Left renal pelvis (tissue), 4 donors: Measurements from ENCODE around the gene TRMO. TPM values are rescaled to one million over a fixed set of nuclear protein-coding genes. Genes with fewer than 3 reads are reported as not detected.
A peak's percentile ranks its signal among the peaks of the same experiment; 100 is the strongest.

Source experiments
- DNase-seq, 4 donors: peaks; one replicate each; pipeline ENCODE4 v3.0.0-alpha.2; 2013; ENCODE audit warnings: low read depth in 4 of 4, low spot score in 3 of 4
- polyA plus RNA-seq, 4 donors: library from polyadenylated mRNA; unstranded; fragments of 120-200 nt; gene quantifications; one replicate each; pipeline ENCODE4 v1.2.1, GENCODE V29; 2013; ENCODE audit not compliant: insufficient read length in 4 of 4

Gene TRMO
- polyA plus RNA-seq, 4 donors, result 12.7 to 24.7 (median 19.7) TPM

DNA sequence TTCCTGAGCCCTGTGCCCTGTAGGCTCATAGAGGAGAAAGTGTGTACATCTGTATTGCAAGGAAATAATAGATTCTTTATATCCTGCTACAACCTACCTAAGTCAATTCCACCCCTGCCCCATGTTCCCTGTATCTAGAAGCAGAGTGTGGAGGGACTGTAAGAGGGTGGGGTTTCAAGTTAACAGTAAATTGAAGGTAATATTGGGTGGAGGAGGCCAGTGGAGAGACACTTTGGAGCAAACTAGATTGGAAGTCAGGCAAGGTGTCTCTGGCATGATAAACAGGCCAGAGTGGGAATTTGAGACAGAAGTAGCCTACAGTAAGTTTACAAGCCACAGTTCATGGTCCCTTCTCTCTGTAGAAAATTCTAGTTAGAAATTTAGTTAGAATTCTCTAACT lies 17.9 kb upstream of the TRMO start:
- DNase-seq, result no peak

DNA sequence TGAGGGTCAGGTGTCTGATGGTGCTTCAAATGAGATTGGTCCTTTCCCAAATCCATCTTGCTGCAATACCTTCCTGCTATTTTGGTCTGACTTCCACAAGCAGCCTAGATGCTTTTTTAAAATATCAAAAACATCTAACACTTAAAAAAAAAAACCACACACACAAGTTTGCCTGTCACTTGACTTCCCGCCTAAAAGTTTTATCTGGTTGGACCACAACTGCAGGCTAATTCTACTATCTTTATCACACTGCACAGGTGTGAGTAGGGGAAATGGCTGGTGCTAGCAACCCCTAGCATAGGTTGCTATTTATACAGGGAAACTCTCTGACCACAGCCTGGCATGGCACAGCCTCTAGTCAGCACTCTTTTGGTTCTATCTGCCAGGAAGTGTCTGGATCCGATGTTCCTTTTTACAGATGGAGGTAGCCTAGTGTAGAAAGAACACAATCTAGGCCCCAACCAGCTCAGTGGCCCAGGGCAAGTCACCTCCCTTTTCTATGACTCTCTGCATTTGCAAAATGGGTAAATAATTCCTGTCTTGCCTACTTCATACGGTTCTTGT lies 15.9 kb upstream of the TRMO start, which contains the start of gene HEMGN:
TSS of gene HEMGN (minus strand) at position 92 of the 564 bp plus-strand sequence. CDS start at position 56, 36 bp downstream.
- no peak for DNase-seq

DNA sequence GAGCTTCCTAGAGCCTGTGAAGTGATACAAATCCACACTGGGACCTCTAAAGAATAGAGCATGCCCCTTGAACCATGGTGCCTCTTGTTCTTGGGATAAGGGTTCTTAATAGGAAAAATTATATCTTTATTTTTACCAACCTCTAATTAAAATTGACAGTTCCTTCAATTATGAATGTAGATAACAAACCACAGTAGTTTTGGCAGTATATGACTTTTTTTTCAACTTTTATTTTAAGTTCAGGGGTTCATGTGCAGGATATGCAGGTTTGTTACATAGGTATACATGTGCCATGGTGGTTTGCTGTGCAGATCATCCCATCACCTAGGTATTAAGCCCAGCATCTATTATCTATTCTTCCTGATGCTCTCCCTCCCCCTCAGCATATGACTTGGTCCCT lies 14.7 kb upstream of the TRMO start:
- no peak for DNase-seq

DNA sequence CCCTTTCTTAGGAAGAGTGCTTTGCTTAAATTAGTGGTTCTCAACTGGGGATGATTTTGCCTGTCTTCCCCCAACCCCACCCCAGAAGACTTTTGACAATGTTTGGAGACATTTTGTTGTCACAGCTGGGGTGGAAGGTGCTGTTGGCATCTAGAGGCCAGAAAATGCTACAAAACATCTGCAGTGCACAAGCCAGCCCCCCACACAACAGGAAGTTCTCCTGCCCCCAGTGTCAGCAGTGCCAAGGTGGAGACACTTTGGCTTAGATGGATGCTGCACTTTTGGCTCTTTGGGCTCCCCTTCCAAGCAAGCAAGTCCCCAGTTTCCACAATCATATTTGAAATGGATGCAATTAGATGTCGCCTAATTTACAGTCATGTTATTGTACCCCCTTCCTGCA lies 13.0 kb upstream of the TRMO start:
- DNase-seq, result no peak

DNA sequence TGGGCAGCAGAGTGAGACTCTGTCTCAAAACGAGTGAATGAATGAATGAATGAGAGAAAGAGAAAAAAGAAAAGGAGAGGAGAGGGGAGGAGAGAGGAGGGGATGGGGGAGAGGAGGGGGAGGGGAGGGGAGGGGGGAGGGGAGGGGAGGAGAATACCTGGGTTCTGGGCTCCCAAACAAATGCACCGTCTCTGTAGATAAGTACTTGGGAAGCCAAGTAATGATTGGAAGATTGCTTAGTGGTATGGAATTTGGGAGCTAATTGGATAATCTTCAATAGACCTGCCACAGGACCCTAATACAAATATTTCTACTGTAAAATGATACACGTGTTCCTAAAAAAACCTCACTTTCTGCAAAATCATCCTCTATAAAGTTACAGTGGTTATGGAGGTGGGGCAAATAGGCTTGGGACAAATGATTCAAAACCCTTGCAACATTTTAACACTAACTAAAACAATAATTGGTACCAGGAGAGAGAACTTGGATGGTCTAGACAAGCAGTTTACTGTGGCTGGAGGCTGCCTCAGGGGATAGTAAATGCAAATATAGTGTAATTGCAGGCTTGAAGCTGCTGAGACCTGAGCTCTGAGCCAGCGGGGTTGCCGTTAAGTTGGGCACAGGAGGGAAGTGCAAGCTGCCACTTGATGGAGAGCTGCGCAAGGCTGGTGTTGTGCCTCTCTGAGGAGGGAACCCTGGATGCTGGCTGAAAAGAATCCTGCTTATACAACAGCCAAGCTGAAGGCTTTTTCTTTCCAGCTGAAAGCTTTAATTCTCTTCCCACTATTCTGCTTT lies 12.2 kb upstream of the TRMO start:
- no peak for DNase-seq

DNA sequence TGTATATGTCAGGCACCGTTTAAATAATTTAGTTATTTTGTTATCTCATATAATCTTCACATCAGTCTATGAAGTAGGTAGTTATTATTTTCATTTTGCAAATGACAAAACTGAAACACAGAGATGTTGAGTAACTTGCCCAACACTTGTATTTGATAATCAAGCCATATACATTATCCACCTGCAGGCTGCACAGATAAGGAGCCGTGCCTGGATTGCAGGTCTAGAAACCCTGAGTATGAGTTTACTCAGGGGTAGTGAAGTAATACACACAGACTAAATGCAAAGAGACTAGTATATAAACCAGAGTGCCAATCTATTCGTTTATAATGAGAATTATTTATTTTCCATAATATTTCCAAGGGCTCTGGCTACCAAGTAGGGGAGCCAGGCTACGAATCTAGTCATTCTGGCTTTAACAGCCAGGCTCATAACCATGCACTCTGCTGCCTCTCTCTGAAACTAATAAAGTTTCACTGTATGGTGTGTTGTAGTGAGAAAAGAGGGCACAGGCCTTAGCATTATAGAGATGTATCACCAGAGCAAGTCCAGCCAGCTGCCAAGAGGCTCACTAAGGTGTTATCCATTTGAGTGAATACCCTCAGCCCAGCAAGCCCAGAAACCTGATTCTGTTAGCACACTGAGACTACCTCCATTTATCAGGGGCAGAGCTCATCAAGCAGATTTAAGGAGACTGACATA lies 11.1 kb upstream of the TRMO start:
- no peak for DNase-seq

DNA sequence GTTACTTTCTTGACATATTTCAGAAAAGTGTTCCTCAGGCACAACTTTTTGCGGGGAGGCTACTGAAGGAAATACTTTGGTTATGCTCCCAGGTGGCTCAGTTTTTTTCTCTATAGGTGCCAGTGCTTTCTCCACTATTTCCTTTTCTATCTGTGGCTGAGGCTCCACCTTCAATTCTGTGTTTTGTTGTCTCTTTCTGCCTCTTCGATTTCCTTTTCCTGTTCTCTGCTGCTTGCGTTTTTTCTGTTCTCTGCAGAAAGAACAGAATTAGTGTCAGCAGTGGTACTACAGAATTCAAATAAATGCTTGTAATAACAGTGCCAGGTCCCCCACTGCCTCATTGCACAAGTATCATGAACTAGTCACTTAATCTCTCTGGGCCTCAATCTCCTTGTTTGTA lies 8.7 kb upstream of the TRMO start:
- no peak for DNase-seq

DNA sequence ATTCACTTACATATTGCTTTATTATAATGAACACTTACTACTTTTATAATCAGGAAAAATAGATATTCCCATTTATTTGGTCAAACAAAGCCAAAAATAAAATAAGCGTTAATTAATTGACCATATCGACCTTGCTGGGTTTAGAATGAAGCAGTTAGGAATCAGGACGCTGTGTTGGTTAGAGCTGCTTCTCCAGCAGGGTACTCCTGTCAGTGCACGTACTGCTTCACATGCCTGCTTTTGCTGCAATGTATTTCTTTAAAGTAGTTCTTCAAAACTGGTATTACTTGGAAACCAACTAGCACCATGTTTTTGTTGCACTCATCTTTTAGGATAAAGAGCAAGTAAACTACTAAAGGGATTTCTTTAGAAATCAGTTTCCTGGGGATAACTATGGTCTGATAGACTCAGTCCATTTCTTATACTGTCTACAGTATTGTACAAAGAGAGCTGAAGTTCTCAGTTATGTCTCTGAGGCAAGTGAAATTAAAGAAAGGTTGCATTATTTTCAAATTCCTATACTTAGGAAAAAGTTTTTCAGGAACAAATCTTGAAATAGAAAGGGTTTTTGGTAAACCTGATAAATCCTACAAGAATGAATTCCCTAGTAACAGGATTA lies 6.8 kb upstream of the TRMO start:
- DNase-seq, result no peak

DNA sequence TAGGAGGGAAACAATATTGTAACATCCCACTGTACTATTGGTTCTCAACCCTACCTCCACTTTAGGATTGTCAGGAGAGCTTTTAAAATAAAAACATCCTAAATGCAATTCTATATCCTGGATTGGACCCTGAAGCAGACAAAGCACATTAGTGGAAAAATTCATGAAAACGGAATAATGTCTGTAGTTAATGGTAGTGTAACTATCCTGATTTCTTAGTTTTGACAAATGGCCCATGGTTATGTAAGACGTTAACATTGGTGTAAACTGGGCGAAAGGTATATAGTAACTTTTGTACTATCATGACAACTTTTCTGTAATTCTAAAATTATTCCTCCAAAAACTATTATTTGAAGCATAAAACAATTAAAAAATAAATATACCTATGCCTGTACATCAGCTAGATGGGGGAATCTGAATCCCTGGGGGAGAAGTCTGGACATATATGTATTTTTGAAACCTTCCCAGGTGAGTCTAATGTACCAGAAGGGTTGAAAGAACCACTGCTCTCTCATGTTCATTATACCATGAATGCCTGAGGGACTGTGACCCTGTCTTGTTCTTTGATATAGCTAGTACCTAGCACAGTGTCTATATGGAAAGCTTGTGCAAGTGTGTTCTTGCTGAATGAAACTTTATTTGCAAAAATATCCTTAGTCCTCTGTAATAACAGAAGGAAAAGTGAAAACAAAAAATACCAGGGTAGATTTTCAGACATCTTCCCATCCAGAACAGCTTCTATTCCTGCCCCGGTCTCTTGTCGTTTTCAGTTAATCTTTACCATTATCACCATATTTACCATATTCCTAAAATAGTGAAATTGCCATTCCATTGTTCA lies 3.4 kb upstream of the TRMO start:
- no peak for DNase-seq

DNA sequence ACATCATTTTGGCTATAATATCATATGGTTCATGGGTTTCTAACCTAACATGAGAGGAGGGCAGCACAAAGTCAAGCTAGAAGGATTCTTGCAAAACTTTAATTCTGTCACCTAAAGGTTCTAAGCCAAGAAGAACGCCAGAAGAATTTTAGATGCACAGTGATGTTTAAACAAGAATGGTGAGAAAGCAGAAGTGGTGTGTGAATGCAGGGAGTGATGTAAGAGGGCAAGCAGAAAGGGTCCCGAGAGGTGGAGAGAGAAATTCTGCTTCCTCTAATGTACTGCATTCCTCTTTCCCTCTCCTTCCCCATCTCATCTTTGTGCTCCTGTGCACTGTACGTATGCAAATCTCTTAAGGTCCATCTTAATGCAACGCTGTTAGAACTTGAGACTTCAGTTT lies 2.1 kb upstream of the TRMO start:
- no peak for DNase-seq

DNA sequence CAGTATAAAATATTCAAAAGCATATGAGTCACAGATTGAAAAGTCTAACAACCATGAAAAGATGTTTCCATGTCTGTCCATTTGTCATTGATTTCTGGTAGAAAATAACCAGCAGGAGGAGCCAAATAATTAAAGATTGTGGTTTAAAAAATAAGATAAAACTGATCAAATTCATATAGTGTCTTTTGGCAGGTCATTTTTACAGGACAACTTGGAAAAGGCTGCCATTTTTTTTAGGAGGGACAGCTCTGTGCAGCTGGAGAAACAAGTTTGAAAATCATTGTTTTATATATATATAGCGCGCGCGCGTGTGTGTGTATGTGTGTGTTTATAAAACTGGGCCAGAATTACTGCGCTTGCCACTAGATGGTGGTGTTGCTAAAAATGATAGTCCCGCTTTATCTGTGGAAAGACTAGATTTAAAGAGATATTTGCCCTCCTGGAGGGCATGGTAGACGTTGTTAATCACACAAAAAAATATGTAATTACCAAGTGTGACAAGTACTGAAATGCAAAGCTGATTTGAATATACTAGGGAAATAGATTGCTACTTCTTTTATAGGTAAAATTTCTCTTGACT lies 1.3 kb upstream of the TRMO start:
- DNase-seq, result peak; percentile 47 to 68 (median 58)

DNA sequence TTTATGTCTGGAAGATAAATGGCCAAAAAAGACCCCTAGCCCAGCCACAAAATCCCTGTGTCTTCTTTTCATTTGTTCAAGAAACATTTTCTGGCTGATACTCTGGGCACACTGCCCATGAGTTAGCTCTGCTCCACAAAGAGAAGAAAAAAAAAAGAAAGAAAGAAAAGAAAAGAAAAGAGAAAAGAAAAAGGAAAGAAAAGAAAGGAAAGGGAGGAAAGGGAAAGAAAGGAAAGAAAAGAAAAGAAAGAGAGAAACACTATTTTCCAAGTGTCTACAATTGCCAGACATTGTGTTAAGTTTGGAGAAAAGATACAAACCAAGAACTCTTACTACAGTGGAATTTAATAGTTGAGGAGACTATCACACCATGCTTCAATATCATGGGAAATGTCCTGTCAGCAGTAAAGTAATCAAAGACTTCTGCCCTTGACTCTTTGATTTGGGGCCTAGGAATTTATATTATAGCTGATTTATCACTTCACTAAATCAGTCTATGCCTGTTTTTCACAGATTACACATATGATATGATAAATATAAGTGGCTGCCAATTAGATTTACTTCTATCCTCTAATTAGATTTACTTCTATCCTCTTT lies 3.0 kb downstream of the TRMO start:
- DNase-seq, result no peak

DNA sequence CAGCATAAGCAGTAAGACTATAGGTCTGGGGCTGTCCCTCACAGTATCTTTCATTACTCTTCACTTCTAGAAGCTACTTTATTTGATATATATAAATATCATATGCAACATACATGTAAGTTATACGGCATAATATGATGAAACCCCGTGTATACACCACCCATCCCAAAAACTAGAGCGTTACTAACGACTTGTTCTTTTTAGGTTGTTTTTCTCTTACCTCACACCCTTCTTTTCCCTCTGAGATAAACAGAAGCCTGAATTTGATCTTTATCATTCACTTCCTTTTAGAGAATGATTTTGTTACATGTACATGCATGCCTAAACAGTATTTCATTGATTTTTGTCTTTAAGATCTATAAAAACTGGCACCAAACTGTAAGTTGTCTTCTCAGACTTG lies 3.7 kb downstream of the TRMO start:
- no peak for DNase-seq

DNA sequence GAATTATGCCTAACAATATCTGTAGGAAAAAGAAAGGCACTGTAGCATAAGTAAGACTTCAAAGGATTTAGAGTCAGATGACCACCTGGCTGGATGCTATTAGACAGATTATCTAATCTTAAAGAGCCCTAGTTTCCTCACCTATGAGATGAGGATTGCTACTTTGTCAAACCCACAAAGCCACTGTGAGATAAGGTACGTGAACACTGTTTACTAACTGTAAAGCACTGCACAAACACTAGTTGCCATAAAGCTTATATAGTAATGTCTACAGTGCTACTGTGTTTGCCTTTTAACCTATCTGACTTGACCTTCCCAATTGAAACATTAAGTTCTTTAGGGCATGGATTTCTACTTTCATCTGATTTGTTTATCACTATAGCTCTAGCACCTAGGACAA lies 10.3 kb downstream of the TRMO start:
- DNase-seq, result no peak

DNA sequence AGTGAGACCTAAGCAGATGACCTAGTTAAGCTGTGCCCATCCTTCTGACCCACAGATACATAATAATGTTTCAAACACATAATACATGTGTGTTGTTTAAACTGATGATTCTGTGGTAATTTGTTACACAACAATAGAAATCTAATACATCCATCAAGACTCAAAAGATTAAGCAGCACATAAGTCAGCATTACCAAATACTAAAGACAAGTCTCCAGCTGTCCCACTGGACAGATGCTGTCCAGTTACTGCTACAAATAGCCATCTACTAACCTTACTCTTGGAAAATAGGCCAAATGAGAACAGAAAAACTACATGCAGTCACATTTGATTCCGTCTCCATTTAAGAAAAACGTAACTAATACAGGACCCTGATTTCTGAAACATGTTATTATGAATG lies 10.8 kb downstream of the TRMO start:
- DNase-seq, result no peak

DNA sequence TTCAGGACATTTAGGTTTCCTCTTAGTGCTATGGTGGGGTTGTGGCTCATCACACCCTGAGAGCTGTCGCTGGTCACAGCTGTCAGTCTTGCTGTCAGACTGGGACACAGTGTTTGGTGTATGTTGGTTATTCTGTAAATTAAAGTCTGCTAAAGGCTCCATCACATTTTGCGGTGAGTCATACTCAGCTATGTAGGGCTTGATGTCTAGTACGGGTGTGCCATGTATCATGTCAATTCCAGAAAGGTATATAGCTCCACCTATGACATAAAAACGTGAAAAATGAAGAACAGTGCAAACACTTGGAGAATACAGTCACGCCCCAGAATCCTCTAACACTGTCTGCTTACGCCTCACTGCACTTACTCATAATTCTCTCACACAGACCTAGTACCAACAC lies 11.9 kb downstream of the TRMO start:
- no peak for DNase-seq

DNA sequence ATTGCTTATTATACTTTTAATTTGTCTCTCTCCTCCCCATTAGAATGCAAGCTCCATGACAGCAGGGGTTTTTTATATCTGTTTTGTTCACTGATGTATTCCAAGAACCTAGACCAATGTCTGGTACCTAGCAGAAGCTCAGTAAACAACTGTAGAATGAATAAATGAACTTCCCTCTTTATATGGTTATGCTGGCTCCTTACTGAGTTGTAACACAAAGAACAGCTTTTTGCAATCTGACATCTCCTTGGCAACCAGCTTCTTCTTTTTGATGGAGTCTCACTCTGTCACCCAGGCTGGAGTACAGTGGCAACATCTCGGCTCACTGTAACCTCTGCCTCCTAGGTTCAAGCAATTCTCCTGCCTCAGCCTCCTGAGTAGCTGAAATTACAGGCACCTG lies 13.6 kb downstream of the TRMO start:
- DNase-seq, result no peak

DNA sequence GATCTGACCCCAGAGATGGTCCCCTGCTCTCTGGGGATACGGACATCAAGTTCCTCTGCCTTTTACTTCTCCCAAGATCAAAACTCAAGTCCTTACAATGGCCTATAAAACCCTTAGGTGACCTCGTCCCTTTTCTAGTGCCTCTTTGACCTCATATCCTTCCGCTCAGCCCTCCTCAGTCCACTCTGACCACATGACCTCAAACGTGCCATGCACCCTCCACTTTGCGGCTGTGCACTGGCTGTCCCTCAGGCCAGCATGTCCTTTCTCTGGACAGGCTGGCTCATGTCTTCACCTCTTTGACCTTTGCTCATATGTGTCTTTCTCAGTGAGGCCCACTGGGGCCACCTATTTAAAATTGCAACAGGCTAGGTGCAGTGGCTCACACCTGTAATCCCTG lies 14.7 kb downstream of the TRMO start:
- no peak for DNase-seq

DNA sequence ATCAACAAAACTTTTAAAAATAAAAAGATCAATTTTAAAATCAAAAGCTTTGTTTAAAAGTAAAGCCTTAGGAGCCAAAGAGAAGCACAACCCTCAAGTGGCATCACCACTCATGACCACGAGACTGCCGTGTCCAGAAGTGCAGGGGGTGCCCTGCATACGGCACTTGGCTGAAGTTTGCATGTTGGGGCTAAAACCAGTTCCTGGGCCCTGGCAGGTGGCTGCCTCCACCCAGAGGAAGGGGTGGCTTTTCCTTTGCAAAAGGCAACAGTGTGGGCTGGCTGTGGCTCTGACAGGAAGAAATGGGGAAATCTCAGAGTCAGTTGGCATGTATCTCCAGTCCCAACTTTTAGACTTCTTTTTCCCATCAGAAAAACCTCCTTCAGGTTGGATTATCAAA lies 15.3 kb downstream of the TRMO start:
- DNase-seq, result no peak
